ENCODE results near the gene BET1.

BET1 gene

GRCh38 chr7:94011714-94012353 is 7.7 kb upstream of the BET1 start:
- DNase-seq, result no peak

GRCh38 chr7:94008537-94008936 is 4.4 kb upstream of the BET1 start:
- DNase-seq, result no peak

- DNase-seq, result no peak
These were observed 1.6 kb upstream of the BET1 start for GRCh38 chr7:94005753-94006152.

- no peak for DNase-seq
These were observed 620 bp downstream of the BET1 start for GRCh38 chr7:94003446-94004023.

GRCh38 chr7:94001396-94001795 is 2.8 kb downstream of the BET1 start:
- no peak for DNase-seq

- DNase-seq, result no peak
These were observed 6.3 kb downstream of the BET1 start for GRCh38 chr7:93997868-93998267.

GRCh38 chr7:93992421-93993110 is 11.6 kb downstream of the BET1 start:
- DNase-seq, result no peak

GRCh38 chr7:93987297-93987696 is 16.9 kb downstream of the BET1 start:
- no peak for DNase-seq

GRCh38 chr7:93985101-93985500 is 19.1 kb downstream of the BET1 start:
- no peak for DNase-seq

GRCh38 chr7:93984024-93984423 is 20.1 kb downstream of the BET1 start:
- DNase-seq, result no peak

GRCh38 chr7:93981480-93981874 is 22.7 kb downstream of the BET1 start:
- no peak for DNase-seq

- no peak for DNase-seq
These were observed 23.2 kb downstream of the BET1 start for GRCh38 chr7:93980744-93981479.

GRCh38 chr7:93977211-93977950 is 26.8 kb downstream of the BET1 start:
- DNase-seq, result no peak

GRCh38 chr7:93973134-93973533 is 31.0 kb downstream of the BET1 start:
- DNase-seq, result no peak

- DNase-seq, result no peak
These were observed 32.0 kb downstream of the BET1 start for GRCh38 chr7:93972029-93972725.

- DNase-seq, result no peak
These were observed 35.1 kb downstream of the BET1 start for GRCh38 chr7:93968911-93969620.

- no peak for DNase-seq
These were observed 39.3 kb downstream of the BET1 start for GRCh38 chr7:93964813-93965212.

- DNase-seq, result no peak
These were observed 39.9 kb downstream of the BET1 start for GRCh38 chr7:93964262-93964661.

- no peak for DNase-seq
These were observed 43.2 kb downstream of the BET1 start for GRCh38 chr7:93960986-93961385.

- no peak for DNase-seq
These were observed 45.5 kb downstream of the BET1 start for GRCh38 chr7:93958651-93959050.

GRCh38 chr7:93958216-93958615 is 45.9 kb downstream of the BET1 start:
- DNase-seq, result no peak

GRCh38 chr7:93957767-93958166 is 46.4 kb downstream of the BET1 start:
- DNase-seq, result no peak
